ENCODE data around the gene SOX10.

GRCh38 chr22:38018938-38019827, 34.8 kb upstream of the SOX10 start:
- no peak for TF ChIP-seq SIN3A (IDR thresholded peaks at IDR 0.05; ENCODE audit: borderline replicate concordance, insufficient read depth, low read length)
- TF ChIP-seq TAF1 (IDR thresholded peaks at IDR 0.05; ENCODE audit: borderline replicate concordance, insufficient read depth, low read length): no peak
- TF ChIP-seq FOXP2 (optimal IDR thresholded peaks at IDR 0.05; ENCODE audit: borderline replicate concordance, extremely low read depth, extremely low read length, insufficient read depth): no peak
- TF ChIP-seq POLR2AphosphoS5 (IDR thresholded peaks at IDR 0.05; ENCODE audit: low read depth, low read length): no peak
